HG02885 (cell line): ENCODE data around the gene PRR13.
"Not testable (repeated sequence)": the region's sequence is repeated elsewhere in the genome, so short reads cannot be mapped to it uniquely, and the experiment has no call there.

Source experiments
- ATAC-seq: cut with Tn5 transposase; IDR thresholded peaks from one replicate; pipeline ENCODE4 v1.9.1; 2021; ENCODE audit warnings: mild to moderate bottlenecking; ENCODE audit not compliant: unreplicated experiment, poor library complexity

PRR13 gene

GRCh38 chr12:53467082-53467481, 25.5 kb downstream of the PRR13 start:
- ATAC-seq, result no peak

GRCh38 chr12:53467880-53468279, 26.3 kb downstream of the PRR13 start:
- ATAC-seq, result no peak

GRCh38 chr12:53468282-53468681, 26.7 kb downstream of the PRR13 start:
- ATAC-seq, result no peak

- ATAC-seq, result no peak
Observed at GRCh38 chr12:53472056-53472582, 30.6 kb downstream of the PRR13 start.

- ATAC-seq, result no peak
Observed at GRCh38 chr12:53474077-53474476, 32.5 kb downstream of the PRR13 start.

- ATAC-seq, result no peak
Observed at GRCh38 chr12:53474819-53475218, 33.3 kb downstream of the PRR13 start.

GRCh38 chr12:53476769-53477209, 35.3 kb downstream of the PRR13 start:
- no peak for ATAC-seq

GRCh38 chr12:53478865-53479264, 37.3 kb downstream of the PRR13 start:
- ATAC-seq, result no peak

GRCh38 chr12:53479331-53479730, 37.8 kb downstream of the PRR13 start:
- ATAC-seq, result no peak

GRCh38 chr12:53480491-53481442, 39.2 kb downstream of the PRR13 start:
- ATAC-seq, result no peak

GRCh38 chr12:53481458-53481857, 39.9 kb downstream of the PRR13 start:
- not testable (repeated sequence) for ATAC-seq

GRCh38 chr12:53481939-53482586, 40.5 kb downstream of the PRR13 start:
- no peak for ATAC-seq

- ATAC-seq, result no peak
Observed at GRCh38 chr12:53482626-53483168, 41.2 kb downstream of the PRR13 start.

GRCh38 chr12:53483225-53483978, 41.9 kb downstream of the PRR13 start:
- ATAC-seq, result no peak

GRCh38 chr12:53483979-53484377, 42.4 kb downstream of the PRR13 start:
- ATAC-seq, result no peak

GRCh38 chr12:53484686-53485575, 43.4 kb downstream of the PRR13 start:
- ATAC-seq, result no peak

- no peak for ATAC-seq
Observed at GRCh38 chr12:53485955-53486735, 44.6 kb downstream of the PRR13 start.

GRCh38 chr12:53486736-53487487, 45.4 kb downstream of the PRR13 start:
- ATAC-seq, result no peak
